GM18499 (cell line): Measurements from ENCODE around the gene ELFN1.

Source experiments
- ATAC-seq: cut with Tn5 transposase; IDR thresholded peaks from one replicate; pipeline ENCODE4 v1.9.1; 2021; ENCODE audit warnings: moderate number of reproducible peaks; ENCODE audit not compliant: insufficient read depth, unreplicated experiment

Gene ELFN1

GRCh38 chr7:1662101-1662500 lies 8.0 kb upstream of the ELFN1 start:
- no peak for ATAC-seq

GRCh38 chr7:1662767-1663166 lies 7.3 kb upstream of the ELFN1 start:
- ATAC-seq: no peak

DNA sequence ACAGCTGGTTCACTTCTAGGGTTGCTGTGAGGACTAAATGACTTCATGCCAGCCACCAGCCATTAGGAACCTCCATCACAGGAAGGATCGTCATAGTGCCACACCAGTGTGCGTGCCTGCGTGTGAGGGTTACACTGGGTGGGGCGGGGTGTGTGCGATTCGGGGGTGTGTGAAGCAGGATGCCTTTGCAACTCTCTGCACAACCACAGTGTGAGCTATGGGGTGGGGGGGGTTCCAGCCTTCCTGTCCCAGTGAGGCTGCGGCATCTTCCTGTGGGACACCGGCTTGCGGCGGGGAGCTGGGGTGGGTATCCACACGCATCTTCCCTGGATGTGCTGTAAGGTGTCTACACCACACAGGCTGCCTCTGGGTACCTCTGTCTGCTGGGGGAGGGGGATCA lies 6.9 kb upstream of the ELFN1 start:
- ATAC-seq: no peak

GRCh38 chr7:1663857-1664651 lies 6.0 kb upstream of the ELFN1 start:
- ATAC-seq: no peak

DNA sequence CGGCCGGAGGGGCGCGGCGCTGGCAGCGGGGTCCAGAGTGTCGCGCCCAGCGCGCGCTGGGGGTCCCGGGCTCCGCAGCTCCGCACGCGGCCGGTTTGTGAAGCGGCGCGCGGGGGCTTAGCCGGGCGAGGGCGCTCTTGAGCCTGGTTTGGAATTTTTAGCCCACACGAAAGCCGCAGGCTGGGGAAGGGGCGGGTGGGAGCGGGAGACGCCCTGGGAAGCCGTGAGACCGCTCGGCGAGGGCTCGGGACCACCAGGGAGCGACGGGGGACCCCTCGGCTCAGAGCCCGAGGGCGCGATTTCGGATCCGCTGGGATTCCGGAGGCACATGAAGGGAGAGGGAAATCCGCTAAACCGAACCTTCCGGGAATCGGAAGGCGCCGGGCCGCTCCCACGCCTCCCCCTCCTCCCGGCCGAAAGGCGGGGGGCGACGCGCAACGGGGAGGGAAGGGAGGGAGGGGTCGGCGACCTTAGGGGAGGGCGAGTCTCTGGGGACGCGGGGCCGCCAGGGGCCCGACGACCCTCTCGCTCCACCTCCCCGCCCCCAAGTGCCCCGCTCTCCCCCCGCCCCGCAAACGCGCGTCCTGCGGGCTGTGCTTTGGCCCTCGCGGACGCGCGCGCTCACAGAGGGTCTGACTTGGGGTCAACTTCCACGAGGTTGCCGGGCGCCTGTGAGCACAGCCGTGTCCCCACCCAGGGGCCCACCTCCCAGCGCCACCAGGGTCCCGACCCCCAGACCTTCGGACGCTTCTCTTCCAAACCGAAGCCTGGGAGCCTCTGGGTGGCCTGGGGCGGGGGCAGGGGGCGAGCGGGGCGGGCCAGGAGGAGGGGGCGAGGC lies 5.1 kb upstream of the ELFN1 start:
- no peak for ATAC-seq

- no peak for ATAC-seq
Observed at GRCh38 chr7:1665549-1666316, 4.3 kb upstream of the ELFN1 start.

DNA sequence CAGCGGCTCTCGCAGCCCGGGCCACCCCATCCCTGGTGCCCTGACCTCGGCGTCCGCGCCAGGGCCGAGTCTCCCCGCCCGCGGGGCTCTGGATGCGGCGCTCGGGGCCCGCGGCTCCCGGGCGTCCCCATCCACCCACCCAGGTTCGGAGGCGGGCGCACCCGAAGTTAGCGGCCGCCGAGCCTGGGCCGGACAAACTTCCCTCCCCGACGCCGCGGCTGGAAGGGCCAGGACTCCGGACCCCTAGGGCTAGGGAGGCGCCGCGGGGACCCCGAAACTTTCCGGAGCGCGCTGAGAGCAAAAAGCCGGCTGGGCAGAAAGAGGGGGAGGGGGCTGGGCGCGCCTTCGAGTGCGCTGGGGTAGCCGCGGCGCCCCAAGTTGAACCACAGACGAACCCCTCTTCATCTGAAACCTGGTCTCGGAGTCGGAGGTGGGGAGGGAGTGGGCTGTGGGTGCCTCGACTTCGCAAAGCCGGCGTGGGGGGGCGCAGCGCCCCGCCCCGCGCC lies 3.7 kb upstream of the ELFN1 start:
- no peak for ATAC-seq

DNA sequence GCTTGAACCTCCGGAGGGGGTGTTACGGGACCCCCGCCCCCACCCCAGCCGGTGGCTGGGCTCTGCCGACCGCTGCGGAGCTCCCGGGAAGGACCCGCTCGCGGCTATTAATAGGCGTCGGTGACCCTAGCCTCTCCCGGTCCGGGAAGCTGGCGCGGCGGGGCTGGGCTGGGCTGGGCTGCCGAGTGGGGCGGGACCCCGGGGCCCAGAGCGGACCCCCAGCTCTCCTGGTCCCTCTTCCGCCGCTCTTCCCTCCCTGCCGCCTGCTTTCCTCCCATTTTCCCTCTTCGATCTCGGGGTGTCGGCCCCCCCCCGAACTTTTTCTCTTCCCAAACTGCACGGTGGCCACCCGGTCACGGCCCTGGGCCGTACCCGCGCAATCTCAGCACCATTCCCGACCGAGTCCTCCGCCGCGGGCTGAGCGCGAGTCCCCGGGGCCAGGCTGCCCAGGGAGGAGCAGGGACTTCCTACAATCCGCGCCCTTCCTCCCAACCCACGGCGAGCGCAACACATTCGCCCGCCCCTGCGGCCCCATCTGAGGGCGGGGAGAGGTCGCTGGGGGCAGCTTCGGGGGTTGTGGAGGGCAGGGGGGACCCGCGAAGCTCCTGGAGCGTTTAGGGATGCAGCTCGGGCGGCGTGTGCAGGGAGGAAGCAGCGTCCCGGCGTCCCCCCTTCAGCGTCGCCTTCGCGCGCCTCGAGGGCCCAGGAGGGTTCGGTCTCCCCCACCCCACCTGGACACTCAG lies 3.1 kb upstream of the ELFN1 start:
- no peak for ATAC-seq

DNA sequence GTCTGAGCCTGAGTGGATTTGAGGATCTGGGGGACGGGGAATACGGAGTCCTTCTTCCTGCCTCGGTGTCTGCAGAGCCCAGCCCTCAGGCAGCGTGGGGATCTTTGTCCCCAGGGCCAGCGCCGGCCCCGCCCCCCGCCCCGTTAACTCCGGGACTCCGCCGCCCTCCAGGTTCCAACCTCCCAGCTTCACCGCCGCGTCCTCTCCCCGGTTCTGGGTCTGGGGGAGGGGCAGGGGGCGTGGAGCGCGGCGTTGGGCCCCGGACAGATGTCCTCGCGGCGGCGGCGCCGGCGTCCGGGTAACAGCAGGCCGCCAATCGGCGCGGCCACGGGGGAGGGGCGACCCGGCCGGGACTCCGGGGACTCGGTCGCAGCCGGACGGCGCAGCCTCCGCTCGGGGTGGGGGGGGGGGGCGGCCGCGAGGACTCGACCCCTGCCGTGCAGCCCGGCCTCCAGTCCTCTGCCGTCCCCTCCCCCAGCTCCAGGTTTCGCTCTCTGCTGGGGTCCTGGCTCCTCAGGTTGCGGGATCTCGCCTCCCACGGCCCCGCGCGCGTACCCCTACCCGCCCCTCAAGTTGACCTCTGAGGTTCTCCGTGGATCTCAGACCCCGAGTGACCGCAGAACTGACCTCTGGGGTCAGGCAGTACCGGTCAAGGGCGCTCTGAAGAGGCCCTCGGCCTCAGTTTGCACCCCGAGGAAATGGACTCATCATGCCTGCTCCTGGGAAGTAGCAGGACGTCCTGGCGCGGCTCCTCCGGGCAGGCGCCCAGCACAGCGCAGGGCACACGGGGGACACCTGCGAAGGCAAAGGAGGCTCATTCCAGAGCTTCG lies 2.3 kb upstream of the ELFN1 start:
- no peak for ATAC-seq

GRCh38 chr7:1668396-1669063 lies 1.5 kb upstream of the ELFN1 start:
- no peak for ATAC-seq

- ATAC-seq: no peak
Observed at GRCh38 chr7:1669064-1669951, 769 bp upstream of the ELFN1 start.

DNA sequence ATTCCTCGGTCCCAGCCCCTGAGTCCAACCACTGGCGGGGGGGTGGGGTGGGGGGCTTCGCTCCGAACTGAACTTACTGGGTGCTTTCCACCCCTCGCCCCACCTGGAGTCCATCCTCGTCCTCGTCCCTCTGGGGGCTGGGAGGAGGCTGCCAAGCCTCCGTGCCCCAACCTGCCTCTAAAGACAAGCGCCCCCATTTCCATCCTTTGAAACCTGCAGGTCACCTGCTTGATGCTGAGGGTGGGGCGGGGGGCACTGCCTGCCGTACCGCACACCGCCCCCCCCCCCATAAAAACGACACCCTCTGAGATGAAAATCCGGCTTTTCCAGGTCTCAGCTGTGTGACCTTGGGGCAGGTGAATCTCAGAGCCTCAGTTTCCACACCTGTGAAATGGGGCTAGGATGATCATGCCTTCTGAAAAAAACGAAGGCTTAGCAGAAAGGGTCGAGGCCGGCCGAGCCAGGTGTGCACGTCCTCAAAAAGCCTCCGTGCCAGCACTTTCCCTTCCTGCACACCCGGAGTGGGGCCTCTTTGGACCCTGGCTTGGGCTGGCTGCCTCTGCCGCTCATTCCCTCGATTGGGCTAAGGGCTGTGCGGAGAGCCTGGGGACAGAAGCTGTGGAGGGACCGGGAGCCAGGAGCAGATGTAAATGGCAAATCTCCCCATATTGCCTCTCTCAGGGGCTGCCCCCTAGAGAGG lies 967 bp downstream of the ELFN1 start:
- no peak for ATAC-seq

DNA sequence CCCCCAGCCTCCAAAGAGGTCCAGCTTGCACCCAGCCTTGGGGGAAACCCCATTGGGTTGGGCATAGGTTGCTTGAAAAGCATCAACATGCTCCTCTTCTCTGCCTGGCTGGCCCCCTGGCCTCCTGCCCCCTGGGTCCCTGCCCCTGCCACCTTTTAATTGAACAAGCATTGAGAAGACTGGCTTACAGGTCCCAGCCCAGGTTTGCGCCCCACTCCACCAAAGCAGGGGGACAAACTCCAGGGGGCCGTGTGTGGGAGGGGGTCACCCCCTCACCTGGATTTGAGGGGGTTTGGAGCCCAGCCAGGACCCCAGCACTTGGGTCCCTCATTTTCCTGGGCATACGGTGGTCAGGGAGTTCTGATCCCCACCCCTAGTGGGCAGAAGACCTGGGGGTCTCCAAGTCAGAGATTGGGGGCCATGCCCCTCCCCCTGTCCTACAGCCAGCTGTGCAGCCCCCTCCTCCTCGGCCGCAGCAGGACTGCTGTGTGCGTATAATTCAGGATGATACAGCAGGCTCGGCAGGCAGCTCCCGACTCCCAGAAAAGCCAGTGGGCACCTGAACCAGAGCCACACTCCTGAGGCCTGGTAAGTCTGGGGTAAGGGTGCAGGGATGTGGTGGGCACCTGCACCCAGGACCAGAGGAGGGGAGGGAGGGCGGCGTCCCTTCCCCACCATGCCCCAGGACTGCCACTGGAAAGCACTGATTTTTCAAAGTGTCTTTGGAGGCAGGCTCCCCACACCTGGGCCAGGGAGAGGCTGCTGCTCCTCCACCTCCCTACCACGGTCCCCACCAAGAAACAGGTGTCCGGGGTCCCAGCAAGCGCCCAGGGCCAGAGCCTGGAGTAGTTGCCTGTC lies 1.7 kb downstream of the ELFN1 start:
- ATAC-seq: no peak

- no peak for ATAC-seq
Observed at GRCh38 chr7:1672851-1673486, 2.9 kb downstream of the ELFN1 start.

DNA sequence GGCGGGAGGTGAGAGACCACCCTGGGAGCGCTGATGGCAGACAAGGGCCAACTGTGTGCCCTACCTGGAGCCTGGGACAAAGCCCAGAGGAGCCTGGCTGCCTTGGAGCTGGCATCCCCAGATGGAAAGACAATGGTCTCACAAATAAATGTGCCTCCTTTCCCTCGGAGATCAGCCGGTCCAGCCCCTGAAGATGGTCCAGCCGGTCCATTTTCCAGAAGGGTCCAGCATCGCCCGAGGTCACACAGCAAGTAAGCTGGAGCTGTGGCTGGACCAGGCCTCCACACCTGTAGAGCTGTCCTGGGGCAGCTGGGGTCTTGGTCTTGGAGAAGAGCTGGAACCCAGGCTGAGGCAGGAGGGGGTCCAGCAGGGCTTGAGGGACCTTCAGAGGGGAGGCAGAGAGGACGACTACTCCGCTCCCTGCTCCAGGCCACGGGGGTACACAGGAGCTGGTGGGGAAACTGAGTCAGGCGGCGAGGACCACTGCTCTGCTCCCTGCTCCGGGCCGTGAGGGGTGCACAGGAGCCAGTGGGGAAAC lies 3.6 kb downstream of the ELFN1 start:
- ATAC-seq: no peak
